OCI-LY7 (cell line): ENCODE results near the gene DPP8. TPM values are rescaled to one million over a fixed set of nuclear protein-coding genes. Genes with fewer than 3 reads are reported as not detected.

Experiments used
- BruUV-seq: library from RNA; stranded (reverse); fragments of 400-500 nt; replicated peaks from 2 replicates; lab custom pipeline; 2021; lab: Mats Ljungman, UMichigan
- CTCF ChIA-PET: fragments of 300-600 bp; sonication (Branson Sonifier 250); formaldehyde crosslinking; loops from one replicate; lab custom pipeline; 2022; ENCODE audit warnings: antibody characterized with exemption; ENCODE audit not compliant: unreplicated experiment; lab: Charles Lee
- POLR2A ChIA-PET: fragments of 300-600 bp; sonication (Branson Sonifier 250); formaldehyde crosslinking; loops from one replicate; lab custom pipeline; 2022; ENCODE audit warnings: antibody characterized with exemption; lab: Charles Lee
- DNase-seq: peaks from one replicate; pipeline ENCODE4 v3.0.0-alpha.2; 2015; ENCODE audit warnings: low spot score
- H2AFZ ChIP-seq: fragments of 200-600 bp; sonication (generic), shearing (Covaris generic); 2 replicates; pipeline ENCODE4 v1.6.1; 2014; ENCODE audit warnings: mild to moderate bottlenecking, antibody characterized with exemption, low read length, moderate library complexity
- H3K27ac ChIP-seq: fragments of 200-600 bp; sonication (generic); 2 replicates; pipeline ENCODE4 v1.5.1; 2014; ENCODE audit warnings: mixed run types, low read depth, mild to moderate bottlenecking, moderate library complexity, low read length, inconsistent platforms; ENCODE audit not compliant: poor library complexity, severe bottlenecking
- H3K36me3 ChIP-seq: fragments of 200-600 bp; sonication (generic); 2 replicates; pipeline ENCODE4 v1.6.1; 2014; ENCODE audit warnings: mild to moderate bottlenecking, antibody characterized with exemption, low read length, moderate library complexity, mixed read lengths; ENCODE audit not compliant: insufficient read depth
- H3K4me1 ChIP-seq: fragments of 200-600 bp; sonication (generic); 2 replicates; pipeline ENCODE4 v1.5.1; 2014; ENCODE audit warnings: mild to moderate bottlenecking, low read length; ENCODE audit not compliant: insufficient read depth, poor library complexity, severe bottlenecking
- H3K4me2 ChIP-seq: fragments of 200-600 bp; sonication (generic); 2 replicates; pipeline ENCODE4 v1.6.1; 2014; ENCODE audit warnings: mild to moderate bottlenecking, low read length
- H3K4me3 ChIP-seq: fragments of 200-600 bp; sonication (generic); 2 replicates; pipeline ENCODE4 v1.5.1; 2014; ENCODE audit warnings: mild to moderate bottlenecking, low read depth, low read length; ENCODE audit not compliant: poor library complexity, severe bottlenecking
- H3K79me2 ChIP-seq: fragments of 200-600 bp; sonication (generic); 2 replicates; pipeline ENCODE4 v1.6.1; 2016; ENCODE audit warnings: low read depth, mild to moderate bottlenecking, low read length, moderate library complexity, mixed read lengths; ENCODE audit not compliant: insufficient read depth
- H3K9me2 ChIP-seq: fragments of 200-600 bp; sonication (generic); 2 replicates; pipeline ENCODE4 v1.6.1; 2016; ENCODE audit warnings: mild to moderate bottlenecking, low read length, mixed read lengths; ENCODE audit not compliant: insufficient read depth
- H3K9me3 ChIP-seq: fragments of 200-600 bp; sonication (generic); 2 replicates; pipeline ENCODE4 v1.6.1; 2014; ENCODE audit warnings: mild to moderate bottlenecking, mixed run types, low read length, mixed read lengths
- H4K20me1 ChIP-seq: fragments of 200-600 bp; sonication (generic); 2 replicates; pipeline ENCODE4 v1.6.1; 2014; ENCODE audit warnings: mild to moderate bottlenecking, antibody characterized with exemption, low read length, moderate library complexity, mixed read lengths; ENCODE audit not compliant: insufficient read depth
- CTCF ChIP-seq: fragments of 200-600 bp; sonication (generic); conservative IDR thresholded peaks from 2 replicates; pipeline ENCODE4 v1.5.1; 2014; ENCODE audit warnings: mild to moderate bottlenecking, antibody characterized with exemption, low read length, moderate library complexity, mixed read lengths
- EZH2phosphoT487 ChIP-seq: fragments of 200-600 bp; sonication (generic); IDR thresholded peaks from 2 replicates; pipeline ENCODE4 v1.6.1; 2018; ENCODE audit warnings: low read depth, borderline replicate concordance, mild to moderate bottlenecking, mixed run types, antibody characterized with exemption, low read length, moderate library complexity, mixed read lengths
- intact Hi-C: fragments of 100-400 bp; cut with micrococcal nuclease; formaldehyde crosslinking; loops from one replicate; pipeline ENCODE4 v1.10.0; 2022; ENCODE audit not compliant: unreplicated experiment
- total RNA-seq, 2 experiments: library from RNA; depleted of rRNA in 1 of 2; stranded (reverse); fragments of >200 nt in 1 of 2; shearing (Covaris generic) in 1 of 2; gene quantifications; 2 replicates each; pipeline ENCODE4 v1.2.3, GENCODE V29; 2014 to 2022

DPP8 gene
- total RNA-seq, 2 experiments from 2014 or later = 43.0 to 52.1 TPM

DNA sequence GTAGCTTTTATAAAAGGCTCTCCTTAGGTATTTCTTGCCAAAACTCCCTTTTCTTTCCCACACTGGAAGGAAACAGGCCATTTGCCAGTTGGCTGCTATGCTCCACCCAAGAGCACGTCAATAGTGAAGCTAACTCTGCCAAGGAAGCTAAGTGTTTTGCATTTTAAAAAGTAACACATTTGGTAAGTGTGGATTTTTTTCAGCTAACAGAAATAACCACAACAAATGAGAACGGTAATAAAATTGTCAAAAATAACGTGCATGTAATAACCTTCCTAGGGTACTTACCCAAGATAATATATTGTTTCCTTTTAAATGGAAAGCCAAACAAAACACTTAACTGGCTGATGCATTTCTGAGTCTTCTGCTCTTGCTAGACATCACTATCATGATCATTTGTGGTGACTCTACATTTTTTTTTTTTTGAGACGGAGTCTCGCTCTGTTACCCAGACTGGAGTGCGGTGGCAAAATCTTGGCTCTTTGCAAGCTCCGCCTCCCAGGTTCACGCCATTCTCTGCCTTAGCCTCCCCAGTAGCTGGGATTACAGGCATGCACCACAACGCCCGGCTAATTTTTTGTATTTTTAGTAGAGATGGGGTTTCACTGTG lies 4.6 kb downstream of the DPP8 start:
- H3K4me3 ChIP-seq = no peak overlapping the region
- no TSS peak for BruUV-seq
- ChIA-PET POLR2A (interaction anchor here (0.7 to 1.4 kb wide), 4 partner anchors 12 to 27 kb away, joined by 3 to 4 read pairs (median 4); no protein-coding TSS in a partner anchor), CTCF (no interaction called here)
- intact Hi-C loops = no loop called here
- H3K4me2 ChIP-seq = no peak overlapping the region
- no peaks in the 10 kb centered on the region for H3K9me2 ChIP-seq
- peaks cover 77% of the 10 kb centered on the region for H3K36me3 ChIP-seq
- no peaks in the 10 kb centered on the region for H3K9me3 ChIP-seq
- peaks cover 15% of the 10 kb centered on the region for H4K20me1 ChIP-seq
- DNase-seq = no peak
- no peak overlapping the region for H2AFZ ChIP-seq
- peaks cover 47% of the 10 kb centered on the region for H3K79me2 ChIP-seq
- TF ChIP-seq EZH2phosphoT487 = no peak
- no peak for TF ChIP-seq CTCF
- peaks cover 13% of the 10 kb centered on the region for H3K4me1 ChIP-seq
- no peak overlapping the region for H3K27ac ChIP-seq

DNA sequence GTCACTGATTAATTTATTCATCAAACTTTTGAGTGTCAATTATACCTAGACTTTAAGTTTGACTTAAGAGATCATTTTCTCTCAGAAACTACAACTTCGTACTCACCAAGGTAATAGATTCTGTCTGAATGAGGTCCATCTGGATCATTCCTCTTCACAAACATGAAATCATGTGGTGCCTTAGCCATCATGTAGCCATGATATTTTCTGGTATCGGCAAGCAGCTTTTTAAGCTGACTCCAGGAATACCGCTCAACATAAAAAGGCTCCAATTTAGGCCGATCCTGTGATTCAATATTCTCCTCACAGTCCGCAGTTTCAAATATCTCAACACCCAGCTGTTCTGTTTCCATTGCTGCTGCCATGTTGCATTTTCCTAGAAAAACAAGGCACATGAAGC lies 5.3 kb downstream of the DPP8 start:
- peaks cover 15% of the 10 kb centered on the region for H4K20me1 ChIP-seq

More for the DNA sequence above, 5.3 kb downstream of the DPP8 start:
- no peak overlapping the region for H2AFZ ChIP-seq
- H3K4me3 ChIP-seq = no peak overlapping the region
- TF ChIP-seq EZH2phosphoT487 (no peak), CTCF (no peak)
- ChIA-PET POLR2A (interaction anchor here (0.9 to 1.0 kb wide), 2 partner anchors 17 to 28 kb away, joined by 4 read pairs; no protein-coding TSS in a partner anchor), CTCF (no interaction called here)
- intact Hi-C loops = no loop called here
- no peaks in the 10 kb centered on the region for H3K9me2 ChIP-seq
- H3K4me2 ChIP-seq = no peak overlapping the region
- peaks cover 13% of the 10 kb centered on the region for H3K4me1 ChIP-seq
- BruUV-seq = no TSS peak
- no peak overlapping the region for H3K27ac ChIP-seq
- peaks cover 84% of the 10 kb centered on the region for H3K36me3 ChIP-seq
- H3K79me2 ChIP-seq = peaks cover 46% of the 10 kb centered on the region
- no peaks in the 10 kb centered on the region for H3K9me3 ChIP-seq
- DNase-seq = no peak
